Muscle layer of duodenum (tissue), 2 donors: ENCODE measurements around the gene GAK.

Experiments
- H3K27ac ChIP-seq: one replicate; pipeline ENCODE4 v1.7.0; 2013; ENCODE audit warnings: mild to moderate bottlenecking, low read length
- H3K27me3 ChIP-seq: one replicate; pipeline ENCODE4 v1.7.0; 2013; ENCODE audit warnings: low read depth, mild to moderate bottlenecking, control low read depth, low read length
- H3K36me3 ChIP-seq, 2 donors: one replicate each; pipeline ENCODE4 v1.7.0; 2013; ENCODE audit warnings: low read length in 2 of 2, control low read depth in 1 of 2, mild to moderate bottlenecking in 1 of 2; ENCODE audit not compliant: insufficient read depth in 2 of 2, control insufficient read depth in 1 of 2
- H3K4me1 ChIP-seq, 2 donors: one replicate each; pipeline ENCODE4 v1.7.0; 2013; ENCODE audit warnings: low read length in 2 of 2, mild to moderate bottlenecking in 2 of 2, control low read depth in 1 of 2, moderate library complexity in 1 of 2; ENCODE audit not compliant: insufficient read depth in 2 of 2, control insufficient read depth in 1 of 2
- H3K4me3 ChIP-seq, 2 donors: one replicate each; pipeline ENCODE4 v1.7.0; 2013; ENCODE audit warnings: low read length in 2 of 2, low read depth in 1 of 2, mild to moderate bottlenecking in 1 of 2
- H3K9me3 ChIP-seq, 2 donors: one replicate each; pipeline ENCODE4 v1.7.0; 2013; ENCODE audit warnings: low read length in 2 of 2, control low read depth in 1 of 2, mild to moderate bottlenecking in 1 of 2; ENCODE audit not compliant: control insufficient read depth in 1 of 2
- donor health status: healthy.

Gene GAK

DNA sequence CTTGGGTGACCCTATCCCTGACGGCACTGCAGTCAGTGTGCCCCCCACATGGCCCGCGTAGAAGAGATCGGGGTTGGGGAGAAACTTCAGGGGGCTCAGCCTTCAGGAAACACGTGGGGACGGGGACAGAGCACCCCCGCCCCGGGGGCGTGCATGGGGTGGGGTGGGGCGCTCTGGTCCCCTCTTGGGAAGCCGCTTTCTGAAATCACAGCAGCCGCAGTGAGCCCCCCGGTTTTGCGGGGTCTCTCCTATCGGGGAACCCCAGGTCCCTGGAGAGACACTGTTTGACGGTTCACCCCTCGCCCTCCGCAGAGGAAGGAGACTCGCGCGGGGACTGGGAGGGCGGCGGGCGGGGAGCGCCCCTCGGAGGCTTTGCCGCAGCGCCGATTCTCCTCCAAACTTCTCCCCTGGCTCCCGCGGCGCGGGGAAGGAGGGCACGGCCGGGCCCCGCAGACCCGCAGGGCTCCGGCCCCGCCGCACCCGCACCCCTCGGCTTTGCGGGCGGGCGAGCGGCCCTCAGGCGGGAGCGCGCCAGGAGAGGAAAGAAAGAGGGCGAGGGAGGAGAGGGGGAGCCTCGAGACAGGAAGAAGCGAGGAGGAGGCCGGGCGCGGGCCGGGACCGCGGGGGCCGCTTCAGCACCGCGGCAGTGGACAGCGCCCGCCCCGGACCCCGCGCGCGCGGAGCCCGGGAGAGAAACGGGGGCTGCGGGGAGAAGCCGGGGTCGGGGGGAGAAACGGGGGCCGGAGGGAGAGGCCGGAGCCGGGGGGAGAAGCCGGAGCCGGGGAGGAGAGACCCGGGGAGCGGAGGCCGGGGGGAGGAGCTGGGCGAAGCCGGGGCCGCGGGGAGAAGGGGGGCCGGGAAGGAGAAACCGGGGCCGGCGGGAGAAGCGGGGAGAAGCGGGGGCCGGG, 106.8 kb downstream of the GAK start:
- H3K27me3 ChIP-seq: peaks cover 37% of the 10 kb centered on the region
- no peak overlapping the region for H3K27ac ChIP-seq
- no peaks in the 10 kb centered on the region for H3K9me3 ChIP-seq
- H3K4me1 ChIP-seq: peaks cover 0 to 17% of the 10 kb centered on the region in 2 donors
- no peaks in the 10 kb centered on the region for H3K36me3 ChIP-seq
- peak overlapping the region in 1 of 2 donors; percentile 52 for H3K4me3 ChIP-seq

- Histone ChIP-seq H3K4me1 (peaks cover 0 to 17% of the 10 kb centered on the region in 2 donors), H3K27ac (no peak overlapping the region), H3K36me3 (no peaks in the 10 kb centered on the region), H3K27me3 (peaks cover 37% of the 10 kb centered on the region), H3K4me3 (no peak overlapping the region), H3K9me3 (peaks cover 0 to 2% of the 10 kb centered on the region in 2 donors)
Measured at GRCh38 chr4:824461-825062, 107.6 kb downstream of the GAK start.

DNA sequence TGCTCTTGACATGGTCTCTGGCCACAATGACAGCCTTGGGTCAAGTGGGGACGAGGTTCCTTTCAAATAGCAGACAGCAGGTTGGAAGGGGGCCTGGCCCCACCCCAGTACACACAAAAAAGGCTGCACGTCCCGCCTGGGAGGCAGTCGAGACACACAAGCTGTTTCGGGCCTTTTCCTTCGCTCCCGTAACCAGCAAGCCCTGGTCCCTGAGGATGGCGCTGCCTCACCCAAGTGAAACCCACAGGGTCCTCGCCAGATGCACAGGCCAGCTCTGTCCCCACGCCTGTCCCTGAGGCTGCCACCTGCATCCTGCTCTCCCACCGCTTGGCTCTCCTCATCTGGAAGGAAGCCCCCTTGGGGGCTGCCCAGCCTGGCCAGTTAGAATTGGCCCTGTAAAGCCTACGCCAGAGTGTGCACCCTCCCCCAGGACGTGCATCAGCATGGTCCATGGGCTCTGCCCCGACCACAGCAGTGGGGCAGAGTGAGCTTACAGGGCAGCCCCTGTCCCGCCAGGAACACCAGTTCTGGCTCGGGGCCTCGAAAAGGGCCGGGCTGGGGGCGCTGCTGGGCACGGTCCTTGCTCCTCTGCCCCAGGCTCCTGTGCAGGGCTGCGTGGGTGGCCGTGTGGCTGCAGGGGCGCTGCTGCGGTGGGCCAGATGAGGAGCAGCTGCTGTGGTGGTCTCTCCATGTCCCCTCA, 108.2 kb downstream of the GAK start:
- H3K4me1 ChIP-seq: peaks cover 0 to 17% of the 10 kb centered on the region in 2 donors
- no peak overlapping the region for H3K4me3 ChIP-seq
- H3K27ac ChIP-seq: no peak overlapping the region
- H3K36me3 ChIP-seq: no peaks in the 10 kb centered on the region
- H3K9me3 ChIP-seq: peaks cover 0 to 2% of the 10 kb centered on the region in 2 donors
- peaks cover 33% of the 10 kb centered on the region for H3K27me3 ChIP-seq

DNA sequence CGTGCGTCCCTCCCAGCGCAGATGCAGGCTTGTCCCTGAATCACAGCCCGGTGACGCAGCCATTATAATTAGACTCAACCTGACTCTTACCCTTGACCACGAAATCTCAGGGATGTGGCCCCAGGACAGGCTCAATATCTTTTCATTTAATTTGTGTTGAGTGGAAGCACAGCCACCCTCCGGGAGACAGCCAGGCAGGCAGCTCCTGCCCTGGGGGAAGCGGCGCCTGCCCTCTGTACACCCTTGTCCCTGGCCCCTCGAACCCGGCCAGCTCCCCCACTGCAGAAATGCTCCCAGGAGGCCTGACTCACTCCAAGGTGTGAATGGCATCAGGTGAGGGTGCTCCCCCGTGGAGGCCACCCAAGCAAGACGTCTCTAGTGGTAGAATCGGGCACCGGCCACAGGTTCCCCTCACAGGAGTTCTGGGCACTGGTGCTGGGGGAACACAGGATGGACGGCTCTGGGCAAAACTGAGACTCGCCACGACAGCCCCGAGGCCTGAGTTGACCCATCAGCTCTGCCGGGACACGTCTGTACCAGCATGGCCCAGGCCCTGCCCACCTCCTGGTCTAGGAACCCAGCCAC, 108.8 kb downstream of the GAK start:
- no peak overlapping the region for H3K27ac ChIP-seq
- peaks cover 0 to 17% of the 10 kb centered on the region in 2 donors for H3K4me1 ChIP-seq
- H3K27me3 ChIP-seq: peaks cover 27% of the 10 kb centered on the region
- H3K9me3 ChIP-seq: peaks cover 0 to 2% of the 10 kb centered on the region in 2 donors
- H3K36me3 ChIP-seq: no peaks in the 10 kb centered on the region
- no peak overlapping the region for H3K4me3 ChIP-seq

GRCh38 chr4:822361-823175, 109.5 kb downstream of the GAK start:
- peaks cover 27% of the 10 kb centered on the region for H3K27me3 ChIP-seq
- peaks cover 0 to 2% of the 10 kb centered on the region in 2 donors for H3K9me3 ChIP-seq
- no peak overlapping the region for H3K27ac ChIP-seq
- no peak overlapping the region for H3K4me3 ChIP-seq
- peaks cover 0 to 17% of the 10 kb centered on the region in 2 donors for H3K4me1 ChIP-seq
- no peaks in the 10 kb centered on the region for H3K36me3 ChIP-seq

DNA sequence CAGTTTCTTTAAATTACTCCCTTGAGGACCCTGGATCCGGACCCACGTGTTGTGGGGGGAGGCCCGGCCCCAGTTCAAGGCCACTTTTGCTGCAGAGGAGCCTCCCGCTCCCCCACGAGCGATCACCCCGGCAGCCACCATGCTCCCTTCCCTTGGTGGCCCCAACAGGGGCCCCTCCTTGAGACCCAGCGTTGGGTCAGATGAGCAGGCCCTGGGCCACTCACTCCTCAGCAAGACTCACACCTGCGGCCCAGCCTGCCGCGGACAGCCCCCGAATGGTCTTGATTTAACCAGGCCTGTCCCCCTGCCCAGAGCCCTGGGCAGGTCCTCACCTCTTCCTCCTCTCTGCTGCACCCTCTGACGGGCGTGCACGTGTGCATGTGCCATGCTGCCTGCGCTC, 110.5 kb downstream of the GAK start:
- Histone ChIP-seq H3K4me3 (no peak overlapping the region), H3K27ac (no peak overlapping the region), H3K27me3 (peaks cover 24% of the 10 kb centered on the region), H3K9me3 (peaks cover 0 to 2% of the 10 kb centered on the region in 2 donors), H3K4me1 (peaks cover 0 to 15% of the 10 kb centered on the region in 2 donors), H3K36me3 (no peaks in the 10 kb centered on the region)

- Histone ChIP-seq H3K36me3 (no peaks in the 10 kb centered on the region), H3K27me3 (peaks cover 24% of the 10 kb centered on the region), H3K9me3 (peaks cover 0 to 2% of the 10 kb centered on the region in 2 donors), H3K27ac (no peak overlapping the region), H3K4me3 (no peak overlapping the region), H3K4me1 (peaks cover 0 to 16% of the 10 kb centered on the region in 2 donors)
Measured at GRCh38 chr4:821181-821591, 110.9 kb downstream of the GAK start.

DNA sequence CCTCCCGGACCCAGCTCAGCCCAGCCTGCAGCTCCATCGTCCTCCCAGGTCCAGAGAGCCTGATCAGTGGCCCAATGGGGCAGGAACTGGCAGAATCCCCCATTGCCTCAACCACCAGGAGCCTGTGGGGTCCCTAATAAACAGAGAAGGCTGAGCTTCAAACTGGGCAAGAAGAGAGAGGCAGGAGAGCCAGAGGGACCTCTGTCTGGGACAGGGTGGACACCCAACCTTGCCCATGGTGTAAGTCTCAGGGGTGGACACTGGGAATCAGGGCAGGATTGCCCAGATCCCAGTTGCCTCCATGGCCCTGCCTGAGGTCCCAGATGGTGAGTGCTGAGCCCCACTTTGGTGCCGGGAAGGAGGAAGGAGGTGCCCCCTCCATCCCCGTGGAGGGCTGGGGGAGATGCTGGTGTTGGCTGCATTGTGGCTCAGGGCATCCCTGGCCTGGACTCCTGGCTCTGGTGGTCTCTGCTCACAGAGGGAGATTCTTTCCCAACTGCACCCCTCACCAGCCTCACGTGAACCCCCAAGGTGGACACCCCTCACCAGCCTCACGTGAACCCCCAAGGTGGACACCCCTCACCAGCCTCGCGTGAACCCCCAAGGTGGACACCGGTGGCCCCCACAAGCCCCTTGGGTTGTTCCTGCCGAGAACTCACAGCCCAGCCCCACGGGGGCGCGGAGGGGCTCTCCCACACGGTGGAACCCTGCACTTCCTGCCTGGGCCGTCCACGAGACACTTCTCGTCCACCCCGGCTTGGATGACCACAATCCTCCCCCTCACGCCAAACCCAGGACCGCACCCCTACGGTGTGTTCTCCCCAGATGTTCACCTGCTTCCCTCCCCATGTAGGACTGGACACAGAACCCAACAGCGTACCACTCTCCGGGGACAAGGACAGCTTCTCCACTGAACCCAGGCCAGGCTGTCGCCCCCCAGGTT, 111.6 kb downstream of the GAK start:
- Histone ChIP-seq H3K27me3 (peaks cover 24% of the 10 kb centered on the region), H3K27ac (no peak overlapping the region), H3K36me3 (no peaks in the 10 kb centered on the region), H3K9me3 (peaks cover 0 to 2% of the 10 kb centered on the region in 2 donors), H3K4me1 (peaks cover 0 to 19% of the 10 kb centered on the region in 2 donors), H3K4me3 (no peak overlapping the region)

DNA sequence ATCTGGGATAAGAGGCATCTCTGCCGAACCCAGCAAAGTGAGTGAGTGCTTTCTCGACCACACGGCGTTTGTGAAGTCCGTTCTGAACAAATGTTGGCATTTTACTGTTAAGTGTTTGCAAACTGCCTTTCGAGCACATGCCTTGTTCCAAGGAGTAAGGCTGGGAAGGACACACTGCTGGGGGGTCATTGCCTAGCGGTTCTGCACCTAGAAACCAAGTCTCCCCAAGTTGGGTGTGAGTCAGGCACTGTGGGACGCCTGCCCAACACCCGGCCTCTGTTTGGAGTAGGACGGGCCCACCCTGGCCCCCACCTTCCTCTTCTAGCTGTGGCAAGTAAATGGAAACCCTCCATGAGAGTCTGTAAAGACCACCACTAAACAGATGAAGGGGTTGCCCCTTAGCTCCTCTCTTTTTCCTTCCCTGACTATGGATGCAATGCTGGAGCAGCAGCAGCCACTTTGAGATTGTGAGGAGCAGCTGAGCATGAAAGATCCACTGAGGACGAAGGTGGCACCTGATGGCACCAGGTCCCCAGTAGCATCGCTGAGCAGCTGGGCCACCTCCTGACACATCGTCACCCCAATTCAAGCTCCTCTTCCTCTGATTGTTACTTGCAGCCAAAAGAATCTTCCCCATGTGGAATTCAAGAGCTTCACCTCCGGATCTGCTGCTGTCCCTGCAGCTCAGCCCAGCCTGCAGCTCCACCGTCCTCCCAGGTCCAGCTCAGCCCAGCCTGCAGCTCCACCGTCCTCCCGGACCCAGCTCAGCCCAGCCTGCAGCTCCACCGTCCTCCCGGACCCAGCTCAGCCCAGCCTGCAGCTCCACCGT, 112.5 kb downstream of the GAK start:
- Histone ChIP-seq H3K4me3 (no peak overlapping the region), H3K36me3 (no peaks in the 10 kb centered on the region), H3K27me3 (peaks cover 17% of the 10 kb centered on the region), H3K9me3 (peaks cover 0 to 2% of the 10 kb centered on the region in 2 donors), H3K27ac (no peak overlapping the region), H3K4me1 (peaks cover 0 to 12% of the 10 kb centered on the region in 2 donors)
